HG02938 (cell line): ENCODE data around the gene SLC44A3.

ENCODE experiments used
- ATAC-seq: cut with Tn5 transposase; IDR thresholded peaks from one replicate; pipeline ENCODE4 v1.9.1; 2021; ENCODE audit warnings: mild to moderate bottlenecking, moderate library complexity; ENCODE audit not compliant: unreplicated experiment

The SLC44A3 gene

GRCh38 chr1:94872771-94873495 lies 52.8 kb downstream of the SLC44A3 start:
- ATAC-seq = no peak

- no peak for ATAC-seq
These were observed 53.6 kb downstream of the SLC44A3 start for GRCh38 chr1:94873520-94874351.

GRCh38 chr1:94874423-94874822 lies 54.3 kb downstream of the SLC44A3 start:
- ATAC-seq = no peak

- no peak for ATAC-seq
These were observed 55.6 kb downstream of the SLC44A3 start for GRCh38 chr1:94875794-94876193.

GRCh38 chr1:94876362-94876761 lies 56.2 kb downstream of the SLC44A3 start:
- no peak for ATAC-seq

GRCh38 chr1:94878329-94878728 lies 58.2 kb downstream of the SLC44A3 start:
- no peak for ATAC-seq

- no peak for ATAC-seq
These were observed 63.5 kb downstream of the SLC44A3 start for GRCh38 chr1:94883691-94884090.

GRCh38 chr1:94884106-94884505 lies 63.9 kb downstream of the SLC44A3 start:
- no peak for ATAC-seq

- no peak for ATAC-seq
These were observed 64.3 kb downstream of the SLC44A3 start for GRCh38 chr1:94884507-94884906.

GRCh38 chr1:94886361-94886760 lies 66.2 kb downstream of the SLC44A3 start:
- no peak for ATAC-seq

- ATAC-seq = no peak
These were observed 66.9 kb downstream of the SLC44A3 start for GRCh38 chr1:94887106-94887505.

GRCh38 chr1:94887603-94888171 lies 67.5 kb downstream of the SLC44A3 start:
- no peak for ATAC-seq

- ATAC-seq = no peak
These were observed 68.0 kb downstream of the SLC44A3 start for GRCh38 chr1:94888201-94888600.

GRCh38 chr1:94892604-94893254 lies 72.6 kb downstream of the SLC44A3 start:
- ATAC-seq = no peak

GRCh38 chr1:94894630-94895029 lies 74.5 kb downstream of the SLC44A3 start:
- ATAC-seq = no peak

GRCh38 chr1:94895518-94895917 lies 75.4 kb downstream of the SLC44A3 start:
- ATAC-seq = no peak

- ATAC-seq = no peak
These were observed 78.6 kb downstream of the SLC44A3 start for GRCh38 chr1:94898491-94899385.

- ATAC-seq = no peak
These were observed 79.6 kb downstream of the SLC44A3 start for GRCh38 chr1:94899756-94900155.

- ATAC-seq = no peak
These were observed 81.7 kb downstream of the SLC44A3 start for GRCh38 chr1:94901841-94902240.

- no peak for ATAC-seq
These were observed 83.3 kb downstream of the SLC44A3 start for GRCh38 chr1:94903280-94904009.
